COLO829 (cell line): ENCODE measurements around the gene NPHS2.
A peak's percentile ranks its signal among the peaks of the same experiment; 100 is the strongest.

ENCODE experiments used
- DNase-seq: peaks from one replicate; pipeline ENCODE4 v3.0.0; 2012; ENCODE audit warnings: low spot score

NPHS2 gene

DNA sequence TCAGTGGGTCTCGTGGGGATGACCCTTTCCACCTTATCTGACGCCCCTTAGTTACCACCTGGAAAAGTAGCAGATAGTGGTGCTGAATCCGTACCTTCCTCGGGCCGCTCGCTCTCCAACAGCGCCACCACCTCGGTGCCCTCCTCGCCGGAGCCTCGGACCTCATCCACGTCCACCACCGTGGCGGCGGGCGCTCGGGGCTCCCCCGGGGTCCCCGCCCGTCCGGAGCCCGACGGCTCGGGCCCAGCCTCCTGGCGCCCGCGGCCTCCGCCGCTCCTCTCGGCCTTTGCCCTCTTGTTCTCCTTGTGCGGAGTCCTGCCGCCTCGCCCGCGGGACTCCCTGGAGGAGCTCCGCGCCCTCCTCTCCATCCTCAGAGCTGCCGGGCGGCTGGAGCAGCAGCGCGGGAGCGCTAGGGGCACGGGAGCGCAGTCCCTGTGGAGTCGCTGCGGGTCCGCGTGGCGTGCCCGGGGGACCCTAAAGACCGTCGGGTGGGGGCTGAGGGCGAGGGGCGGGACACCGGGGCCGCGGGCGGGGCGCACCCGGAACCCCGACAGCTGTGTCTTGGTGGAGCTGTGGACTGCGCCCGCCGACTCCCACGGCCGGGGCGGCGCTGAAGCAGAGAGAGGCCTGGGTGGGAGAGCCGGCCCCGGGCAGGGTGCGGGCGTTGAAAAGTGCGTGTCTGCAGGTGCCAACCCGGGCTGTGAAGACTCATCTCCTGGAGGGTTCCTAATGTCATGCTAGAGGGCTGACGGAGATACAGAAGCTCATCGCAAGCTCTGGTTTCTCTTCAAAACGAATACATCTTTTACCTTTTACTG lies at the start of gene NPHS2:
Gene NPHS2 (minus strand): TSS at position 452 of the 818 bp plus-strand sequence. CDS start 84 bp downstream, at position 368.
- no peak for DNase-seq

GRCh38 chr1:179612361-179612760 lies 36.6 kb upstream of the NPHS2 start:
- DNase-seq, result no peak

DNA sequence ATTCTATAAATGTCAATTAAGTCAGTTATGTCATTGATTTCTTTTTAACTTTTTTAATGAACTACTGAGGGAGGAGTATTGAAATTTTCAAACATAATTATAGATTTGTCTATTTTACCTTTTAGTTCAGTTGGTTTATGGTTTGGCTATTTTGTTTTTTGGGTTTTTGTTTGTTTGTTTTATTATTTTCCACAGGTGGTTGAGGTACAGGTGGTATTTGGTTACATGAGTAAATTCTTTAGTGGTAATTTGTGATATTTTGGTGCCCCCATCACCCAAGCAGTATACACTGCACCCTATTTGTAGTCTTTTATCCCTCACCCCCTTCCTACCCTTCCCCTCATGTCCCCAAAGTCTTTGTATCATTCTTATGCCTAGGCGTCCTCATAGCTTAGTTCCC lies 25.3 kb upstream of the NPHS2 start:
- no peak for DNase-seq

- DNase-seq, result no peak
Observed at GRCh38 chr1:179599623-179600249, 24.0 kb upstream of the NPHS2 start.

- DNase-seq, result no peak
Observed at GRCh38 chr1:179598631-179599030, 22.9 kb upstream of the NPHS2 start.

DNA sequence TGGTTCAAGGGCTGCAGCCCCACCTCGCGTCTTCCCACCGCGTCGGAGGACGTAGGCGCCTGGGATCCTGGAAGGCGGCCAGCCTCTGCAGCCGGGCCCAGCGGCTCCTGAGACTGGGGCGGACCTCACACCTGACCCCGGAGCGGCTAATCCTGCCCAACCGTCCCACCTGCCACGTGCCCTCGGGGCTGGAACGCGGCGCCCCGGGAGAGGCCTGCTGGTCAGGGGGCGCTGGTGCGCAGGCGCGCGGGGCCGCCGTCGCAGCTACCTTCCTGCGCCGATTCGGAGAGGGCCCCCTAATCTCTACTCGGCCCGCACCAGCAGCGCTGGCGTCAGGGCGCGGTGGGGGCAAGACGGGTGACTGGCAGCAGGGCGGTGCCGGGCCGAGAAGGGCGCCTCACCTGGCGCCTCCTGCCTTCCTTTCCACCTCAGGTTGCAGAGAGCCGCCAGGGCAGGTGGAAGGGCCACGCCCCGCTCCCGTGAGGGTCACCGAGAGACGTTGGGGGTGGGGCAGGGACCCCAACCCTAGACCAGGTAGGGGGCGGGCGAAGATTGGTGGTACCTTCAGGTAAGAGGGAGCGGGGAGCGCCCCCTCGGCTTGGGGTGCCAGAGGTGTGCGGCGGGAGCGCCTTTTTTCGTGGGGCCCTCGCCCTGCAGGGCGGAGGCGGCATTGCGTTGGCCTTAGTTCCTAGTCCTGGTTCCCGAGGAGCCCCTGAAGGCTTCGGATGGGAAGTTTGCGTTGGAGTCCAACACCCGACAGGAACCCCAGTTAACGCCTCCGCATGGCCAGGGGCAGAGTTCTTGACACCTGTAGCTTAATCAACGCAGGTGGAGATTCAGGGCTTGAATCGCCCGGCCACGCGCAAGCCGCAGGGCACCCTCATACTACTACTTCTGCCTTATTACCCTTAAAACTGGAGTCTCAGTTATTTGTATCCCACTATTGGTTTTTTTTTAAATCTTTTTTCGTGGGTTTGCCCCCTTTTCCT lies 16.1 kb upstream of the NPHS2 start, which contains the start of gene TDRD5:
Gene TDRD5 (plus strand): TSS at position 241 of the 989 bp plus-strand sequence. CDS start 784 bp downstream, outside the sequence.
- DNase-seq, result no peak

DNA sequence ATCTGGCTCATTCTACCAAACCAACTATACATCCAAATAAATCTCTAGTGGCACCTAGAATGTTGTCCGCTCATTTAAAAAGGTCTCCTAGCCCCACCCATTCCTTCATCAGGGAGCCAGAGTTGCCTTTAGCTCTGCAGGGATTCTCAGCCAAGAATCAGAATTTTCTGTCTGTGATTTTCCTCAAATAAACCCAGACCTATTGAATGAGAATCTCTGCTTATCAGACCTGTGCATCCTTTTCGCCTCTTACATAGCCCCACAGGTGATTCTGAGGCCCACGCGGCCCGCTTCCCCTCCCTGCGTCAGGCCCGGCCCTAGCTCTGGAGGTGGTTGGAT lies 15.5 kb upstream of the NPHS2 start:
- no peak for DNase-seq

- DNase-seq, result no peak
Observed at GRCh38 chr1:179590671-179591070, 14.9 kb upstream of the NPHS2 start.

- DNase-seq, result no peak
Observed at GRCh38 chr1:179589509-179589908, 13.8 kb upstream of the NPHS2 start.

DNA sequence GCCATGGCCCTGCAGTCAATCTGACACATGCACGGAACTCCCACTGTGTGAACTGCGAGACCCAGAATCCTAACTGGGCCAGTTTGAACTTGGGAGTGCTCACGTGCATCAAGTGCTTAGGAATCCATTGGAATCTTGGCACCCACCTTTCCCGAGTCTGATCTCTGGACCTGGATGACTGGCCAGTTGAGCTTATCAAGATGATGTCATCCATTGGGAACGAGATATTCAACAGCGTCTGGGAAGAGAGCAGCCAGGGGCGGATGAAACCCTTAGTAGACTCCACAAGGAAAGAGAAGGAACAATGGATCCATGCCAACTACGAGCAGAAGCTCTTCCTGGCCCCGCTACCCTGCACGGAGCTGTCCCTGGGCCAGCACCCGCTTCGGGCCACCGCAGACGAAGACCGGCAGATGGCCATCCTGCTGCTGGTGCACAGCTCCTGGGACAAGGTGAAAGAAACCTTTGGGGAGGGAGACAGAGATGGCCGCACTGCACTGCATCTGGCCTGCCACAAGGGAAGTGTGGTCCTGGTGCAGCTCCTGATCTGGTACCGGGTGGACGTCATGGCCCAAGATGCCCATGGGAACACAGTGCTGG lies 12.8 kb upstream of the NPHS2 start:
- no peak for DNase-seq

GRCh38 chr1:179587336-179587735 lies 11.6 kb upstream of the NPHS2 start:
- no peak for DNase-seq

DNA sequence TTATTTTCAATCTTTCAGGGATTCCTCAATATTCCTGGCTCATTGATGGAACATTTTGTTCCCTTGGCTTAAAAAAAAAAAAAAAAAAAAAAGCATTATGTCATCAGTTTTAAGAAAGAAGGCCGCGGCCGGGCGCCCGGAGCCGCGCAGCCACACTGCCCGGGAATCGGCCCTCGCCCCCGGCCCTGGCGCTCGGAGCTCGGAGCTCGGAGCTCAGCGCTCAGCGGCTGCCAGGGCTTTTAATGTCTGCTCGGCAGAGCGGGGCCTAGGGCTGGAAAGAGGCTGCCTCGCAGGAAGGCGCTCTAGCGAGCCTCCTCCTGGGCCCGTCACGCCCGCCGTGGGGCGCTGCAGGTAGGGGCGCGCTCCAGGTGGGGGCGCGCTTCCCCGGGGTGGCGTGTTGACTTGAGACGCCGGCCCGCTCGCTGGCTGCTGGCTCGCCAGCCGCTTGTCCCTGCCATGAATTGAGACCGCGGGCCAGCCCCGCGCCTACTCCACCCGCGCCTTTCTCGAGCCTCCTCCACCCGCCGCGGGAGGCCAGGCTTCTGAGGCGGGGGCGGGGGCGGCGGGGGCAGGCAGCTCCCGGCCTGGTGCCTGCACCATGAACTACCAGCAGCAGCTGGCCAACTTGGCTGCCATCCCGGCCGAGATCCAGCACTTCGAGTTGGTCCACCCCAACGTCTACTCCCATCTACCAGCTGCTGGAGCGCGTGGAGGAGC lies 10.5 kb upstream of the NPHS2 start:
- no peak for DNase-seq

GRCh38 chr1:179583771-179584320 lies 8.1 kb upstream of the NPHS2 start:
- no peak for DNase-seq

DNA sequence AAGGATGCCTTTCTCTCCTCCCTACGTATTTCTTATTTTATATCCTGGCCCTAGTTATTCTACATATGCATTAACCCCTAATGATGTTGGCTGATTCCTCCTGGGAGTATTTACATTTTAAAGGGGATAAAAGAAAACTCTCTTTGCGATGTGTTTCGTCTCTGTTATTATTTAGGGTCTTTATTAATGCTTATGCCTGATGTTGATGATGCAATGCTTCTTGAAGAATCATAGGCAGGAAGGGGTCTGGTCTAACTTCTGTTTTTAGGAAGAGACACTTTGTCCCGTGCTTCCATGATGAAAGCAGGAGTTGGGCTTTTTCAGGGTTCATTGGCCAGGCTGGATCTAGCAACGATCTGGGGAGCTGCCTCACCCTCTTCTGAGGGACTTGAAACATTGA lies 761 bp upstream of the NPHS2 start:
- DNase-seq, result no peak

DNA sequence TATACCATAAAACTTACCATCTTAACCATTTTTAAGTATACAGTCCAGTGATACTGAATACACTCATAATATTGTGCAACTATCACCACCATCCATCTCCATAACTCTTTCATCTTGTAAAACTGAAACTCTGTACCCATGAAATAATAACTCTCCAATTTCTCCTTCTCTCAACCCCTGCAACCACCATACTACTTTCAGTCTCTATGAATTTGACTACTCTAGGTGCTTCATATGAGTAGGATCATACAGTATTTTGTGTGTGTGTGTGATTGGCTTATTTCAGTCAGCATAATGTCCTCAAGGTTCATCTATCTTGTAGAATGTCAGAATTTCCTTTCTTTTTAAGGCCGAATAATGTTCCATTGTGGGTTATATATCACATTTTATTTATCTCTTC lies 17.7 kb downstream of the NPHS2 start:
- DNase-seq, result no peak

DNA sequence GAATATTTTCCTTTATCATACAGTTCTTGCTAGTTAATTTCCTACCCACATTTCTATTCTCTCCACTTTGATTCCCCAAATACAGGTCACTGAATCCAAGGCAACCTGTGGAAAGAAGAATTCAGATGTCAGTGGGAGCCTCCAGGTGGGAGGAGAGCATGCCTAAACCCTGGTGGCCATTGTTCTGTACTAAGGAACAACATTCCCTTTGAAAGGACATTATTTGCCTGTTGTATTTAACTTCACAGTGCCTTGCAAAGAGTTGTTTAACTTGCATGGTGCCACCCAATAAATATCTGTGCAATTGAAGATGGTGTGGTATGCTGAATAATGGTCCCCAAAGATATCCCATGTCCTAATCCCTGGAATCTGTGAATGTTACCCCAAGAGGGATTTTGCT lies 21.3 kb downstream of the NPHS2 start:
- DNase-seq, result no peak

GRCh38 chr1:179550746-179551682 lies 24.7 kb downstream of the NPHS2 start:
- peak; percentile 86 for DNase-seq

- DNase-seq, result no peak
Observed at GRCh38 chr1:179549368-179549700, 26.4 kb downstream of the NPHS2 start.

GRCh38 chr1:179548666-179549367 lies 26.9 kb downstream of the NPHS2 start:
- no peak for DNase-seq
